Islet of Langerhans (tissue), 1 donor: ENCODE results near the gene FSHR.

ENCODE experiments used
- FAIRE-seq: peaks from one replicate; lab custom pipeline; 2011; peaks lifted over from hg19 to GRCh38; lab: Jason Lieb, UNC

The FSHR gene

DNA sequence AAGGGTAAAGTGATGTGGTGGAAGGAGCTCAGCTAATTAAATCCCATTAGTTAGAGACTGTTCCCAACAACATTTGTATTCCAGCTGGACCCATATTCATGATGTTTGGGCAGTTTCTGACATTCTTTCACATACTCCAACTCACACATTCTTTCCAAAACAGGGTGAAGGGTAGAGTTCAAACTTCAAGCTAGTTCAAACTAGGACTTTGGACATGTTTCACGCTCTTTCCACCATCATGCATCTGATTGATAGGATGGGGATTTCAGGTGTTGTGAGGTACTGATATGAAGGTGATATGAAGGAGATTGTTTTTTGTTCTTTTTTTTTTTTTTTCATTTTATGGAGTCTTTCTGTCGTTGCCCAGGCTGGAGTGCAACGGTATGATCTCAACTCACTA is 201.7 kb downstream of the FSHR start:
- no peak for FAIRE-seq

DNA sequence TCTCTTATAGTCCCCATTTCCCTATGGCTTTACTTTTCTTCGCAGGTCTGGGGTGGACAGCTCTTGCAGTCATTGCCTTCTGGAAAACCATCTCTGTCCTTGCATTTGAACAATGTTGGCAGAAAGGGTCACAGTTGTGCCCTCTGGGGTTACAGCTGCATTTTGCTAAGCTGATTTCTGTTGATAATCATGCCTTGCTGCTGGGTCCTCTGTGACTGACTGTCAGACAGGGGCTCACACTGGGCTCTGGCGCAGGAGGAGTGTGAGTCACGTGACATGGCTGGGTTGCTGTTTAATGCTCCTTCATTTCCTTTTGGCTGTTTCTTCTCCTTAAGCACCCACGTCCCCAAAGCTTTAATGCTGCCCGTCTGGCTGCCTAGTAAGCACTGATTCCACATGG is 202.2 kb downstream of the FSHR start:
- no peak for FAIRE-seq

DNA sequence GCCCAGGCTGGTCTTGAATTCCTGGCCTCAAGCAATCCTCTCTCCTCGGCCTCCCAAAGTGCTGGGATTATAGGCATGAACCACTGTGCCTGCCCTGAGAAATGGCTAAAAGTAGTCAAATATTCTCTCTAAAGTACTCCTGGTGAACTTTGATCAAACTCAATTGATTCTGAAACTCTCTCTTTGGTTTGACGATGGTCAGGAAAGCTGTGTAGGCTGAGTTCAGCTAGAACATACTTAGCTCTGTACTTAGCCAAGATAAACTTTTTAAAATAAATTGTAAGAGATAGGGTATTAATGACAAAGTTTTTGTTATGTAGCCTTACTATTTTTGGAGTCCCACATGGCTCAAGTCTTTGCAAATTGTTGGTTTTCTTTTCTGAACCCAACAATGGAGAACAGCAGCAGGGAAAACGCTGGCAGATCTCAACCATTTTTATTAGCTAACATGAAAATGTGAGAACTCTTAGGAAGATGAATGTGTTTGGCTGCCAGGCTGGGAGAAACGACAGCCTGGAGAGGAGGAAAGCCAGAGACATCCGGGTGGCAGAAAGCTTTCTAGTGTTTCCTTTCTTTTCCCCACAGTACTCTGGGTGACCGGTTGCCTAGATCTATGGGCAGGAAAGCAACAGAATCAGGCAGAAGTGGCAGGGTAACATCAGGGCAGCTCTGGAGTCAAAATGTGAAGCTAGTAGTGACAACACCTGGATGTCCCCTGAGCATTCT is 205.8 kb downstream of the FSHR start:
- no peak for FAIRE-seq

DNA sequence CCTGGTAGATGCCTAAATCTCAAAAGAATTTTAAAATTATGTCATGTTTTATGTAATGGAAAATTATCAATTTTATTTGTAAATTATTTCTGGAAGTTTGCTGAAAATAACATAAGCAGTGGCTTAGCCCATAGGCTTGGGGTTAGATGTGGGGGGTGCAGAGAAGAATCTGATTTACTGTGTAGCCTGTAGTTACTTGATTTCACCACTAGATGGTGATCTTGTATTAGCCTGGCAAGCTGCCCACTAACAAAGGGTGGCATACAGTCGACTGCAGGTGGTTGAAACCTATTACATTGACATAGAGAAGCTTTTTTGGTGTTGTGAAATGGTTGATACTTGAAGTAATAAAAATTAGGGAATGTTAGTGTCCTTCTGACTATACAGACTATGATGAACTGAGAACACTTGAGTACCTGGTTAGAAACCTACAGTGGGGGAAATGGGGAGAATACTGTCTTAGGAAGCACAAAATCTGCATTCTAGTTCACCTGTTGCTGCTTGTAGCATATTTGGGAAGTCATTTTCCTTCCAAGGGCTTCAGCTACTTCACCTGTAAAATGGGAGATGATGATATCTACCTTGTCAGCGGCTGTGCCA is 207.8 kb downstream of the FSHR start:
- FAIRE-seq: peak; percentile 98

DNA sequence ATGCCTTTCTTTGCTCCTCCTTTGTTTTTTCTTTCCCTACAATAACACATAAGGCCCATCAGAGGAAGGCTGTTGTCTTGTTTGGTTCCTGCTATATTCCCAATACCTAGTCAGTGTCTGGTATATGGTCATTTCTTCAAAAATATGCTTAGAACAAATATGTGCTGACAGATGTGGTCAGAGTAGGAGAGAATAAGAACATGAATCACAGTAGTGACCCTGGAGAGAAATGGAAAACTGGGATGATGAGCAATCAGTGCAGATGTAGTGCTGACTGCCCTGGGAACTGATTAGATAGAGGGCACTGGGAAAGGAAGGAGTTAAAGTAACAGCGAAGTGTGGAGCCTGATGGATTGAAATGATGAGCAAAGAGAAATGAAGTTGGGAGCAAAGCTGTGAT is 209.4 kb downstream of the FSHR start:
- no peak for FAIRE-seq

DNA sequence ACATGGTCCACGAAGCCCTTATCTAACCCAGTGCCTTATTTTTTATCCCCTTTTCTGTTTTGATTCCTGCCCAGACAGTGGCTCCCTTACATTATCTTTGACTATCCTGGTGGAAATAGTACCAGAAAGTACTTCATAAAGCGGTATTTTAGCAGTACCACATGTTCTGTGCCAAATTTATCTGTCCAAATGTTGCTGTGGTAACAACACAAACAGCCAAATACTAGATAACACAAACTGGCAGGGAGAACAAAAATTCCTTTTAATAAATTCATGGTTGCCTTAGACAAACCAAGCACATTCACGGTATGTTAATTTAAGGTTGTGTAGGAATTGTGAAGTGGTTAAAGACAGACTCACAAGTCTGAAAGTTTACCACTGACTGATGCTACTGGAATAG is 210.9 kb downstream of the FSHR start:
- no peak for FAIRE-seq

DNA sequence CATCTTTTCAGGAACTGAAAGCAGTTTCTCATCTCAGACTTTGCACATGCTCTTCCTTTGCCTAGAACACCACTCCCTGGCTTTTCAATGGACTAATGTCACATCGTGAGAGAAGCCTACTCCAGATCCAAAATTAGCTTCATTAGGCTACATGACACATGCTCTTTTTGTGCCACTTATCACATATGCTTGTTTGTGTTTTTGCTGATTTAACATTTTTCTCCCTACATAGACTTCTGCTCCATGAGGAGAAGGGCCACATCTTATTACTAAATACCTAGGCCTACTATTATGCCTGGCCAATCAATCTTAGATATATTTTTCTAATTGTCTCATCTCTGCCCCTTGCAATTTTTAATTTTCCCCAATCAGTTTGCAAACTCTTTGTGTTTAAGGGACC is 212.4 kb downstream of the FSHR start:
- FAIRE-seq: no peak

DNA sequence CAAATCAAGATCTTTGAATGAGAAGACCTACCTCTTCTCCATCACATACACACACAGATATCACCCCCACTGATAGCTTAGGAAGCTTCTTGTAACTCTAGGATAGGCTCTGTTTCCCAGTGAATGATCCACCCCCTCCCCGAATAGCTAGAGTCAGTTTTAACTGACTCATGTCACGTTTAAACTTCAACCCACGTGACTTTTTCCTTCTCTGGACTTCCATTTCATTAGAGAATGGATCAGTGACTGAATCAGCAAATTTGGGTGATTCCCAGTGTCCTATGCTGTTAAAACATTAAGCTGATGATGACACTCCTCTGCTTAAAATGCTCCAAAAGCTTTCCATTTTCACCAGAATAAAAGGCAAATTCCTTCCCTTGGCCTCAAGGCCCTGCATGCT is 212.9 kb downstream of the FSHR start:
- FAIRE-seq: no peak

DNA sequence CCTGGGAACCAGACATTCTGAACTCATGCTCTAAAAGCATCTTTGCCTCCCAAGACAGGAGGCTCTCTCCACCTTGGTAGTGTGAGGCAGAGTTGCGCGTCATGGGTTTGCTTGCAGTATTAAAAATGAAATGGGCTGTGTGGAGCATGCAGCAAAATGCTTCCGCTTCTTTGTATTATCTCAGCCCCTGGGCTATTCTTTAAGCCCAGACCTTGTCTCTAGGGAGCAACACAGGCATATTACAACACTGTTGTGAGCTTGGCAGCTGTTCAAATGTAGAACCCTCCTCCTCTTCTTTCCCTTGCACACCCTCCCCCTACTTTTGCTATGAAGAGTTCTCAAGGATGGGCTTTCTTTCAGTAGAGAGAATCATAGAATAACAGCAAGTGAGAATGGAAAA is 213.7 kb downstream of the FSHR start:
- no peak for FAIRE-seq

DNA sequence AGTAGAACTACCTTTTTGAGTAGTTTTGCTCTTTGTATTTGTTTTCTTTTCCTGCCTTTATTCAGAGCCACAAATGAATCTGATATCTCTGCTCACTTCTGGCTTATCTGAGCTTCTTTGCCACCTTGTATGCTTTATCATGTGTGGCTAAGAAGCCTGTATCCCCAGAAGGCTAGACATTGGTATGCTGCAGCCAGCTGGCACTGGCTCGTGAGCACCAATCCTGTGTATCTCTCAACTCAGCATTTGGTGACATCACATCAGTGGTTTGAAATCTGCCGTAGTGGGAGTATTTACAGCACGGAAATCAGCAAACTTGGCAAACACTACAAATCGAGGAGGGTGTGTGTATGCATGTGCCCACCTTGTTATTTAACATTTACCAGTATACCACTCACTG is 215.1 kb downstream of the FSHR start:
- no peak for FAIRE-seq

DNA sequence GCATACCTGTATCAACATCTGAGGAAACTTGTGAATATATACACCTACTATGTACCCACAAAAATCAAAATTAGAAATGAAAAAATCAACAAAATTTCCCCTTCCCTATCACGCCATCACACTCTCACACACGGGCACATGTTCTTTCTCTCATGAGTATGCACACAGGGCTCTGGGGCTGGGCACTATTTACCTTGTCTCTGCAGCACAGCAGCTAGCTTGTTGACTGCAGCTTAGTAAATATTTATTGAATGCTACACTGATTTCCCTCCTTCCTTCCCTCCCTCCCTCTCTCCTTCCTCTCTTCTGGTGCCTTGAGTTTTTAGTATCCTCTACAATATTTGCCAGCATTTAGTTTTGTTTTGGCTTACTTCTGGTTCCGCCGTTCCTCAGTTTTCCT is 216.1 kb downstream of the FSHR start:
- FAIRE-seq: no peak

DNA sequence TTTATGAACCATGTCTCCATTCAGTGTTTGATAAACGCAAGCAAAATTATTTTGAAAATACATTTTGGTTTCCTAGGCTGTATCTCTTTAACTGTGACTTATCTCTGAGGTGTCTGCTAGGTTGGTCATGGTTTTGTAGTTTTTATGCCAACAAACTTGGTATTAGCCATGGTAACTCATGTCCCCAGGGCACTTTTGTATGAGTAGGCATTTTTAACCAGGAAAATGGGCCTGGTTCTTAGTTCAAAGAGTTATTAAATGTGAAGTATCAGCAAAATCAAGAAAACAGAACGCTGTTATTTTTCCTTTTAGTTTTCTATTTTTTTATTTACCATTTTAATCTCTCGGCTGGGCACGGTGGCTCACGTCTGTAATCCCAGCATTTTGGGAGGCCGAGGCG is 219.5 kb downstream of the FSHR start:
- no peak for FAIRE-seq

DNA sequence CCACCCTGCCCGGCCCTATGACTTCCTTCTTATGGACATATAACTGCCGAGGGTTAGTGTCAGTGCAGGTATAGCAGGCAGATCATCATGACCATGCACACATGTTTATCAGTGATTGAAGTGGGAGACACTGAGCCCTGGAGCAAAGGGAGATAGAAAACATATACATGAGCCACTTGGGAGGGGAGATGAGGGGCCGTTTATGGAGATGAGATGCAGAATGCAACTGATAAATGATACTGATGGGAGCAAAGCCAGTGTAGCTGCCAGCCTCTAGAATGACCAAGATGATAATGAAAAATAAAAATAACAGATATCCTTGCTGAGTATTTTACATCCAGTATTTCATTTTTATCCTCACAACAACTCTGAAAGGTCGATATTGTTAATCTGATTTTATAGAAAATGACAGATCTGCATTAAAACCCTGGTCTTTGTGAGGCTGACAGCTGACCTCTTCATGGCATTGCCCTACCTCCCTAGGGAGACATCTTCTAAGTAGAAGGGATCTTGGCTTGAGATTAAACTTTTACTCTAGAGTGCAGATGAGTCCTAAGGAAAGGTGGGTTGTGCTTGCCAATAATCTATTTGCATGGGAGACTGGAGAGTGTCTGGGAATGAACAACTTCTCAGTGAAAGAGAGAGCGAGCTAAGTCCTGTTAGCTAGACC is 220.4 kb downstream of the FSHR start:
- FAIRE-seq: no peak

DNA sequence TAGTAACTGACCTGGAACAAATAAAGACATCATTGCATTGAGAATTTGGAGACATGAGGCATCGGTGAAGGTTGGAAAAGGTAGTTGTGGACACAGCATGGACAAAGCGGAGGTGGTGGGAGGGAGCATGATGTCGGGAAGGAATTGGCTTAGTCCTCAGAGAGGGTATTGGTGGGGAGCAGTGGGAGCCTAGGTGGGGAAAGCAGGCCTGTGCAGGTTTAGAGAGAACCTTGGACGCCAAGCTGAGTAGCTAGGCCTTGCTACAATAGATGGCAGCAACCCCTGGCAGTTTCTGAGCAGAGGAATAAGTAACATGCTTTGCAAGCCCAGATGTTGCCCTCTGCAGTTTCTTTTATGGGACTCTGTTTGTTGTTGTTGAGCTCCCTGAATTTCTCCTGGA is 221.6 kb downstream of the FSHR start:
- FAIRE-seq: no peak

DNA sequence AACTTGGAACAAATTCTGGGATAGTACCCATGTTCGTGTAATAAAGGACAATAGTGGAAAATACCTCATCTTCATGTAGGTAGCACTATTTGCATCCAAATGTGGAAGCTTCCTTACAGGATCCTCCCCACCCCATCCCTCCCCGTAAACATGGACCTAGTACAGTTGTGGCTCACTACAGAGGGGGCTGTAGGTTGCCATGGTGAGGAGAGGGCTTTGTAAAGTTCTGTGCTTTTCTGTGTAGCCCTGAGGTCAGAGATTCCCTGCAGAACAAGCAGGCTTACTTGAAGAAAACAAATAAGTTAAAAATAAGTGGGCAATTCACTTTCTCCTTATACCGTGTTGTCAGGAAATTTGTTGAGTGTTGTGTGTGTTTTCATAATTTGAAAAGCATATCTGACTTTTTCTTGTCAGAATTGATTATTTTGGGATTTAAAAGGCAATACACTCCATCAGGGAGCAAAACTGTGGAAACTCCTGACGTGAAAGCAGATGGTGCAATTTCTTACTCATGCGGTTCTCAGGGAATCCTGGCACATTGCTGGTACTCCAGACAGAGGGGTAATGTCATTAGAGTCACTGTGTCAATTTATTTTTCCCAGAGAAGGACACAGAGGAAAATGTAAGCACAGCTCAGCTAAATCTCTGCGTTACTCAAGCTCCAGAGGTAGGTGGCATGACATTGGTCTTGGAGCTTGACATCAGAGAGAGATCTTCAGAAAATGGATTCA is 224.6 kb downstream of the FSHR start:
- FAIRE-seq: no peak

DNA sequence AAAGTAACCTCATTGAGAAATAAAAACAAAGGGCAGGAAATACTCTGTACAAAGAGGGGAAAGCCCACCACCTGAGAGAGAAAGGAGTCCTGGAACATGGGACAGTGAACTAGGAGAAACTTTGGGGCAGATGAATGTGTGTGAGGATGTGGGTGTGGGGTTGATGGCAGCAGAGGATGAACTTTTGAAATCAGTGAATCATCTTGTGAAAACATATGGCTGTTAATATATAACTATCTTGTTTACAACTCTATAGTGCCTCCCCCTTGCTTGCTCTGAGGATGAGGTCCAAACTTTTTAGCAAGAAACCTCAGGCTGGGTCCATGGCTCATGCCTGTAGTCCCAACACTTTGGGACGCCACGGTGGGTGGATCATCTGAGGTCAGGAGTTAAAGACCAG is 227.0 kb downstream of the FSHR start:
- FAIRE-seq: no peak

DNA sequence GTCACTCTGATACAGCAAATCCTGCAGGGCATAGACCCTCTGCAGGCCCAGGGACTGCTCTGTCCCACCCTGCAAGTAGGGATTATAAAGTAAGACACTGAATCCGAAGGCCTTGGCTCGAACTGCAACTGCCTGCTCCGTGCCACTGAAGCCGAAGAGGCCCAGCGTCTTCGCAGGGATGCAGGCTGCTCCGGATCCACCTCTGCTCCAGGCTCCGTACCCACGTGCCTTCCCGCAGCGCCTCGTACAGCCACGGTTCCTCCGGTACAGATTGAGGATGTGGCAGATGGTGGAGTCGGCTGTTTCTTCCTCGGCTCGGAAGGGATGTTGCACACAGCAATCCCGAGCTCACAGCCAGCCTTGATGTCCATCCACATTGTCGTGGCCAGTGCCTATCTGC is 238.4 kb downstream of the FSHR start:
- FAIRE-seq: no peak

DNA sequence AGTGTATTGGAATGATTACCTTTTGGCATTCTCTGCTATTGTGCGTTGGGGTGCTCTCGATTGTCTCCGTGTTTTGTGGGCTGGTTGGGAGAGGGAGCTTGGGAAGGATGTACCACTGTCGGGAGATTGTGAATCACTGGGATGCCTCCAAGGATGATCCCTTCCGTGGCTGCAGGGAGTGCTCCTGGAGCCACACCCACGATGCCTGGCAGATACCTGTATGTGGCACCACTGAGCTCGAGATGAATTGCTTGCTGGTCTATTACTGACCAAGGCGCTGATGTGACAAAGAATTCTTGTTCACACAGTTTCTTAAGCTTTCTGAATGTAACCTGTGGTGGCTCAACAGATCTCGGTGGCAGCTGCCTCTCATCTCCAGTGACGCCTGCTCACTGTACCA is 239.1 kb downstream of the FSHR start:
- FAIRE-seq: no peak

DNA sequence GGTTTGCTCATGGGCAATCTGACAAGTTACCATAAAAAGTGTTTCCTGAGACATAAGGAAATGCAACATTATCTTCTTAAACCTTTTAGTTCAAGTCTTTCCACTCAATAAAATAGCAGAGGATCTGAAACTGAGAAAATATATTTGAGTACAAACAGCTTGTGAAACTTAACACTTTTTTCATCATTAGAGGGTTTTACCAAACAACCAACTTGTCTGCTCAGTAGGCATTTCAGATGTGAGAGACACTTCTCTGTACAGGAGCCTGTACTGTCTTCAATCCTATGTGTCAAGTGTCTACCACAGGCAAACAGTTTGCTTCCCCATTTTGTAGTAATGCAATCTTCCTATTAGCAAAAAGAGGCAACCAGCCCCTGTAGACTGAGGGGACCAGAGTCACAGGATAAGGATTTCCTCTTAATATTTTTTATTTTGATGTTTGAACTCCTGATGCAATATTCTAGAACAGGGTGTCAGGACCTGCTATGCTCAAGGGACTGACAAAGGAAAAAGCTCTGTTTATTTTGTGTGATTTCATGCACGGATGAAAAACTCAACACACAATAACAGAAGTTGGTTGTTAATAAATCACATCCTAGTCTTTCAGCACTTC is 239.7 kb downstream of the FSHR start:
- FAIRE-seq: no peak
